HAP-1 (cell line): ENCODE data around the gene CLIP3.
"Not testable (repeated sequence)": the region's sequence is repeated elsewhere in the genome, so short reads cannot be mapped to it uniquely, and the experiment has no call there.

Source experiments
- DNase-seq, 2 experiments: peaks; one replicate each; pipeline ENCODE4 v3.0.0-alpha.2; 2016 to 2020; ENCODE audit warnings: low spot score in 2 of 2
- H3K27me3 ChIP-seq: fragments of 250-450 bp; sonication (Bioruptor Pico); 2 replicates; pipeline ENCODE4 v1.5.1; 2020; ENCODE audit warnings: low read depth, mild to moderate bottlenecking, moderate library complexity
- H3K36me3 ChIP-seq: fragments of 250-450 bp; sonication (Bioruptor Pico); replicated peaks from 2 replicates; pipeline ENCODE4 v1.5.1; 2020; ENCODE audit warnings: mild to moderate bottlenecking
- H3K4me1 ChIP-seq: fragments of 250-450 bp; sonication (Bioruptor Pico); 2 replicates; pipeline ENCODE4 v1.5.1; 2020; ENCODE audit warnings: mild to moderate bottlenecking
- H3K4me3 ChIP-seq: fragments of 250-450 bp; sonication (Bioruptor Pico); 2 replicates; pipeline ENCODE4 v1.5.1; 2020; ENCODE audit warnings: mild to moderate bottlenecking, moderate library complexity
- H3K9me3 ChIP-seq: fragments of 250-450 bp; sonication (Bioruptor Pico); 2 replicates; pipeline ENCODE4 v1.5.1; 2020; ENCODE audit warnings: mild to moderate bottlenecking, moderate library complexity
- in situ Hi-C: fragments of 300-500 bp; cut with MboI; formaldehyde crosslinking; loops from 3 replicates; pipeline ENCODE4 v1.14.3; 2020; ENCODE audit warnings: low sequenced_read_pairs, inconsistent platforms, mixed read lengths

Gene CLIP3, protein sequence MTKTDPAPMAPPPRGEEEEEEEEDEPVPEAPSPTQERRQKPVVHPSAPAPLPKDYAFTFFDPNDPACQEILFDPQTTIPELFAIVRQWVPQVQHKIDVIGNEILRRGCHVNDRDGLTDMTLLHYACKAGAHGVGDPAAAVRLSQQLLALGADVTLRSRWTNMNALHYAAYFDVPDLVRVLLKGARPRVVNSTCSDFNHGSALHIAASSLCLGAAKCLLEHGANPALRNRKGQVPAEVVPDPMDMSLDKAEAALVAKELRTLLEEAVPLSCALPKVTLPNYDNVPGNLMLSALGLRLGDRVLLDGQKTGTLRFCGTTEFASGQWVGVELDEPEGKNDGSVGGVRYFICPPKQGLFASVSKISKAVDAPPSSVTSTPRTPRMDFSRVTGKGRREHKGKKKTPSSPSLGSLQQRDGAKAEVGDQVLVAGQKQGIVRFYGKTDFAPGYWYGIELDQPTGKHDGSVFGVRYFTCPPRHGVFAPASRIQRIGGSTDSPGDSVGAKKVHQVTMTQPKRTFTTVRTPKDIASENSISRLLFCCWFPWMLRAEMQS

DNA sequence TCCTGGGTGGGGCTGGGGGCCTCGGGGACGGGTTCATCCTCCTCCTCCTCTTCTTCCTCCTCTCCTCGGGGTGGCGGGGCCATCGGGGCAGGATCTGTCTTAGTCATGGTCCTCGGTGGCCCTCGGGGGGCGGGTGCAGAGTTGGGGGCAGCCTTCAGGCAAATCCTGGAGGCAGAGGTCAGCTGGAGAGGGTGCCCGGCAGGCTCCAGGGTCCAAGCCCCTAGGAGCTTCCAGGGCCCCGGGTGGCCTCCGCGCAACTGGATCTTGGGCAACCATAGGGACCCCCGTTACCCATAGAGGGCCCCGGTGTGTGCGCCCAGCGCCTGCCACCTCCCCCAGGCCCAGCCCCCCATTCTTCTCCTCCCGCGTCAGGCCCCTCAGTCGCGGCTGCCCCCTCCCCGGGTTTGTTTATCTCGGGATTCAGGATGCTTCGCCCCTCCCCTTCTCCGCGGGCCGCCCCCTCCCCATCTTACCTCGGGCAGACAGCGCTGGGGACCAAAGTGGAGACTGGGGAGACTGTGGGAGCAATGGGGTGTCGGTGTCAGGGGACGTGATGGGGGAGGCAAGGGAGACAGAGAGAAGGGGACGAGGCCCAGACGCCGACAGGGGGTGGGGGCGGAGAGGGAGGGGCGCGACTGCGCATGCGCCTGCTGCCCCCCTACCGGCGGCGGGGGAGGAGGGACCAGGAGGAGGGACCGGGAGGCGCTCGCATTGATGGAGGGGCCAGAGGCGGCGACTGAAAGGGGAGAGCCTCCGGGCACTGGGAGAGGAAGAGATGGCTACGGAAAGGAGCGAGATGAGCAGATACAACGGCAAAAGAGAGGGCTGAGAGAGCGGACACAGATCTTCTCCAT lies at the start of gene CLIP3:
TSS of gene CLIP3 (minus strand) at position 623 of the 854 bp plus-strand sequence. CDS start at position 107, 516 bp downstream.
- in situ Hi-C loops: no loop called here

DNA sequence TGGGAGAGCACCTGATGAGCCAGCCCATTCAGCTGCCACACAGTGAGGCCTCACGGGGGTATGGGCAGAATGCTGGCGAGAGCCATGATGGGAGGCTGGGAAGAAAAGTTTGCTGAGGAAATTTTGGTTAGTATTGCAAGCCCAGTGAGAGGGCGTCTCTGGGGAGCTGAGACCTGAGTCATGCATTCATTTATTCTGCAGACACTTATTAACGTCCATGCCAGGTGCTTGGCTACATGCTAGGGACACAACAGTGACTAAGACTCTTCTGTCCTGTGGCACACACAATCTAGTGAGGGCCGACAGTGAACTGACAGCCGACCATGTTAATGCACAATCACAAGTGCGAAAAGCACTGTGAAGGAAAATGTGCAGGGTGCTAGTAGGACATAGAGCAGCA lies 49.2 kb upstream of the CLIP3 start:
- in situ Hi-C loops: no loop called here
- Histone ChIP-seq H3K4me3 (no peak overlapping the region), H3K27me3 (no peaks in the 10 kb centered on the region), H3K4me1 (no peaks in the 10 kb centered on the region), H3K9me3 (no peaks in the 10 kb centered on the region), H3K36me3 (peaks cover 67% of the 10 kb centered on the region)
- no peak for DNase-seq

More for the DNA sequence above, at the start of gene CLIP3:
- no peaks in the 10 kb centered on the region for H3K4me1 ChIP-seq
- no peaks in the 10 kb centered on the region for H3K27me3 ChIP-seq
- no peaks in the 10 kb centered on the region for H3K9me3 ChIP-seq
- H3K36me3 ChIP-seq: no peaks in the 10 kb centered on the region; the same call in 1 of the 2 replicates
- DNase-seq: no peak
- no peak within 1 kb of the TSS for H3K4me3 ChIP-seq

DNA sequence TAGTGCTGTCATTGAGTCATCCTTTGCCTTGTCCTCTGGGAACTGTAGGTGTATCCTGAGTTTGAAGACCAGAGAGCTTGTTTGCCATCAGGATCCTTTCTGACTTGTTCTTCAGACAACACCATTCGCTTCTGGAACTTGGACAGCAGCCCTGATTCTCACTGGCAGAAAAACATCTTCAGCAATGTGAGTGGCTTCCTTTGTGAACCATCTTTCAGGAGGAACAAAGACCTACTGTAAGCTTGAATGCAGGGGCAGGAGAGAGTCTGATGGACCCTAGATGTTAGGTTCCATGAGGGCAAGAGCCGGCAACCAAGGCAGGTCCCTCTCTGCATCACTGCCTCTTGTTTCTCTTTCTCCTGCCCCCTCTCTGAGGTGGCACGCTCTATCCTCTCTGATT lies 48.7 kb upstream of the CLIP3 start:
- DNase-seq: no peak
- Histone ChIP-seq H3K27me3 (no peaks in the 10 kb centered on the region), H3K9me3 (no peaks in the 10 kb centered on the region), H3K4me1 (no peaks in the 10 kb centered on the region), H3K4me3 (no peak overlapping the region), H3K36me3 (peaks cover 62% of the 10 kb centered on the region)
- in situ Hi-C loops: no loop called here

DNA sequence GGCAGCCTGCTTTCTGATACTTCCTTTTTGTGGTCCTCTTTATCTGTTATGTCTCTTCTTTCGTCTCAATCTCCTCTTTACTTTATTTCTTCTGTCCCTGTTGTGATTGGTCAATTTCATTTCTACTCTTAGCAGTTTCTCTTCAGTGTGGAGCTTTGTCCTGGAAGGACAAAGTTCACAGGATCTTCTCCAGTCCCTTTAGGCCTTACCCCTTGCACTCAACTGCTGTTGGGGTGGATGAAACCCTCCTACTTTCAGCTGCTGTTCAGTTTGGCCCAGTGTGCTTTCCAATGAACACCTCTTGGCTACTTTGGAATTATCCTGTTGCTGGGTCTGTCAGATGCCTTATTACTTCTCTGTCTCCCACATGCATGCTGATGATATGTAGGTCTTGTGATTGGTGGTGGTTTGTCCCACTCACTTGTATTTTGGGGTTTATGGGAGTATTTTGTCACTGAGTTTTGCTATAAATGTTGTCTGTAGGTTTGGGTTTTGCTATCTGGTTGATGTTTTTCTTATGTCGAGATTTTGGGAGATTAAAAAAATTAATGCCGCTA lies 46.8 kb upstream of the CLIP3 start:
- Histone ChIP-seq H3K27me3 (no peaks in the 10 kb centered on the region), H3K4me3 (no peak overlapping the region), H3K9me3 (no peaks in the 10 kb centered on the region), H3K36me3 (peaks cover 67% of the 10 kb centered on the region), H3K4me1 (no peaks in the 10 kb centered on the region)
- DNase-seq: no peak
- in situ Hi-C loops: no loop called here

DNA sequence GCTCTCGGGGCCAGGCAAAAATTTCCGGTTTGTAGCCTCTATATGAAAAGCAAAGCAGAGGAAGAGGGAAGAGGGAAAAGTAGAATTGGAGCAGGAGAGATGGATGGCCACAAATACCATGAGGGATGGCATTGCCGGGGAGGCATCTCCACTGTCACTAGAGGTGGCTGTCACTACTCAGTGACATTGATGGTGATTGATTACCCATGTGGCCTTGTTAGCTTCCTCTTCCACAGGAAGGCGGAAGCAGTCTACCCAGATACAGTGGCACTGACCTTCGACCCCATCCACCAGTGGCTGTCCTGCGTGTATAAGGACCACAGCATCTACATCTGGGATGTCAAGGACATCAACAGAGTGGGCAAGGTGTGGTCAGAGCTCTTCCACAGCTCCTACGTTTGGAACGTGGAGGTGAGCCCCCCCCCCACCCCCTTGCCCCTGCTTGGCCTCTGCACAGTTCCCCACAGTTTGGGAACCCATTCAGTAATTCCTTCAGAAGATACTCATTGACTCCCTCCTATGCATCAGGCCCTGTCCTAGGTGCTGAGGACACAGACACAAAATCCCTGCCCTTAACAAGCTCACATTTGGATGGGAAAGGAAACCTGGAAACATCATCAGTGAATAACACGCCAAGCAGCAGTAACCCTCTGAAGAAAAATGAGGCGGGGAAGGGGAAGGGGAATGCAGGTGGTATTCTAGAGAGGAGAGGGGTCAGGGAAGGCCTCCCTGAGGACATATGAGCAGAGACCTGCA lies 40.6 kb upstream of the CLIP3 start:
- DNase-seq: no peak
- no peak overlapping the region for H3K4me3 ChIP-seq
- no peaks in the 10 kb centered on the region for H3K27me3 ChIP-seq
- in situ Hi-C loops: no loop called here
- H3K9me3 ChIP-seq: no peaks in the 10 kb centered on the region
- no peaks in the 10 kb centered on the region for H3K4me1 ChIP-seq
- peaks cover 57% of the 10 kb centered on the region for H3K36me3 ChIP-seq

DNA sequence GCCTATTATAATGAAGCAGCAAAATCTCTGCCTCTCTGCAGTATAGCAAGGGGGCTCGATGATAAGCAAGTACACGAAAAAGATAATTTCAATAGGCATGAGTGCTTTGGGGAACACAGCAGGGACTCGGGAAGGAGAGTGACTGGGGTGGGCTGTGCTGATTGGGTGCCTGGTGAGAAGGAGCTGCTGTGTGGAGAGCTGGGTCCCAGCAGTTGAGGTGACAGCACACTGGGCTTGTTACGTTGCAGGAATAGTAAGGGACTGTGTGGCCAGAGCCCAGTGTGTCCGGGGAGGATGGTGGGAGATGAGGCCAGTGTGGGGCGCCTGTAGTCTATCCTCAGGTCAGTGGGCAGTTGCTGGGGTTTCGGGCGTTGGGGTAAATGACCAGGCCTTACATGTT lies 39.4 kb upstream of the CLIP3 start:
- Histone ChIP-seq H3K4me1 (no peaks in the 10 kb centered on the region), H3K4me3 (no peak overlapping the region), H3K9me3 (no peaks in the 10 kb centered on the region), H3K36me3 (peaks cover 60% of the 10 kb centered on the region), H3K27me3 (no peaks in the 10 kb centered on the region)
- DNase-seq: no peak
- in situ Hi-C loops: no loop called here

DNA sequence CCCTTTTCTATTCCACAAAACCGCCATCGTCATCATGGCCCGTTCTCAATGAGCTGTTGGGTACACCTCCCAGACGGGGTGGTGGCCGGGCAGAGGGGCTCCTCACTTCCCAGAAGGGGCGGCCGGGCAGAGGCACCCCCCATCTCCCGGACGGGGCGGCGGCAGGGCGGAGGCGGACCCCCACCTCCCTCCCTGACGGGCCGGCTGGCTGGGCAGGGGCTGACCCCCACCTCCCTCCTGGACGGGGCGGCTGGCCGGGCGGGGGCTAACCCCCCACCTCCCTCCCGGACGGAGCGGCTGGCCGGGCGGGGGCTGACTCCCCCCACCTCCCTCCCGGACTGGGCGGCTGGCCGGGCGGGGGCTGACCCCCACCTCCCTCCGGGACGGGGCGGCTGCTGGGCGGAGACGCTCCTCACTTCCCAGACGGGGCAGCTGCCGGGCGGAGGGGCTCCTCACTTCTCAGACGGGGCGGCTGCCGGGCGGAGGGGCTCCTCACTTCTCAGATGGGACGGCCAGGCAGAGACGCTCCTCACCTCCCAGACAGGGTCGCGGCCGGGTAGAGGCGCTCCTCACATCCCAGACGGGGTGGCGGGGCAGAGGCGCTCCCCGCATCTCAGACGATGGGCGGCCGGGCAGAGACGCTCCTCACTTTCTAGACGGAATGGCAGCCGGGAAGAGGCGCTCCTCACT lies 36.3 kb upstream of the CLIP3 start:
- H3K27me3 ChIP-seq, in situ Hi-C loops, H3K4me1 ChIP-seq, H3K4me3 ChIP-seq, H3K9me3 ChIP-seq, DNase-seq: not testable (repeated sequence)
- H3K36me3 ChIP-seq: peaks cover 70% of the 10 kb centered on the region

DNA sequence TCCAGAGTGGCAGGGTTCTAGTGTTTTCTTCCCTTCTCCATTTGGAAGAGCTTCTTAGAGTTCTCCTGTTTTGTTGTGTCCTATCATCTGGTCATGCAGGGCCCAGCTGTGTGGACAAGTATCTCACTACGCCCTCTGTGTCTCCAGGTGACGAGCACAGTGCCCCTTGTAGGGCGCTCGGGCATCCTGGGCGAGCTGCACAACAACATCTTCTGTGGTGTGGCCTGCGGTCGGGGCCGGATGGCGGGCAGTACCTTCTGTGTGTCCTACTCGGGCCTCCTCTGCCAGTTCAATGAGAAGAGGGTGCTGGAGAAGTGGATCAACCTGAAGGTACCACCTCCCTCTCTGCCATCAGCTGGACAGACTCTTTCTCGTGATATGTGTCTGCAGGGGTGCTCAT lies 35.0 kb upstream of the CLIP3 start:
- Histone ChIP-seq H3K4me3 (no peak overlapping the region), H3K27me3 (no peaks in the 10 kb centered on the region), H3K36me3 (peaks cover 67% of the 10 kb centered on the region), H3K4me1 (no peaks in the 10 kb centered on the region), H3K9me3 (no peaks in the 10 kb centered on the region)
- in situ Hi-C loops: no loop called here
- no peak for DNase-seq

DNA sequence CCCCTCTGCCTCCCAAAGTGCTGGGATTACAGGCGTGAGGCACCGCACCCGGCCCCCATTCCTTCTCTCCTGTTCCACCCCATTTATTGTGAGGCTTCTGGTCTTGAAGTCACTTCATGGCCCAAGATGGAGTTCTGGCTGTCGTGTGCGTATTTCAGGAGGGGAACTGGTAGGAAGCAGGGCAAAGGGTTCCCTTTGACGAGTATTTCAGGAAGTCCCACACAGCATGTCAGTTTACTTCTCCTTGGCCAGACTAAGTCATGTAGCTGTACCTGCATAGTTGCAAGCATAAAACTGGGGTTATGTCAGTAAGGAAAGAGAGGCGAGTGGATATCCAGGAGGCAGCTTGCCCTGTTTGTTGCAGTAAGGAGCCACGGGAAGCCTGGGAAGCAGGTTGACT lies 32.2 kb upstream of the CLIP3 start:
- Histone ChIP-seq H3K36me3 (peaks cover 67% of the 10 kb centered on the region), H3K9me3 (no peaks in the 10 kb centered on the region), H3K4me3 (no peak overlapping the region), H3K27me3 (no peaks in the 10 kb centered on the region), H3K4me1 (no peaks in the 10 kb centered on the region)
- in situ Hi-C loops: no loop called here
- DNase-seq: no peak

DNA sequence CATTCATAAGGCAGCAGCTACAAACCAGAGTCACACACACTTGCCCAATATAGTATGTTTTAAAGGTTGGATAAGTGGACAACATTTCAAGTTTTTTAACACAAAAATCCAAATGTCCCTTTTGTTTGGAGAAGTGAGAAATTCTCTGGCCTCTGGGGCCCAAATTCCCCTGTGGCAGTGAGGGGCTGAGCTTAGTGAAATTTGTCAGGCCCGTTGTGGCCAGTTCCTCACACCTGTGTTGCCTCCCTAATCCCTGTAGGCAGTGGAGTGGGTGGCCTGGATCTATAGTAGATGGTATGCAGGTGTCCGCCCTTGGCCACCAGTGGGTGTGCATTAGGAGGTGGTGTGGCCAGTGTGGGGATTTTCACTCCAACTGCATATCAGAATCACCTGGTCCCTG lies 28.7 kb upstream of the CLIP3 start:
- no peak overlapping the region for H3K4me3 ChIP-seq
- H3K4me1 ChIP-seq: no peaks in the 10 kb centered on the region; the same call in 1 of the 2 replicates
- H3K27me3 ChIP-seq: no peaks in the 10 kb centered on the region
- in situ Hi-C loops: no loop called here
- no peaks in the 10 kb centered on the region for H3K9me3 ChIP-seq
- peaks cover 70% of the 10 kb centered on the region for H3K36me3 ChIP-seq
- no peak for DNase-seq

DNA sequence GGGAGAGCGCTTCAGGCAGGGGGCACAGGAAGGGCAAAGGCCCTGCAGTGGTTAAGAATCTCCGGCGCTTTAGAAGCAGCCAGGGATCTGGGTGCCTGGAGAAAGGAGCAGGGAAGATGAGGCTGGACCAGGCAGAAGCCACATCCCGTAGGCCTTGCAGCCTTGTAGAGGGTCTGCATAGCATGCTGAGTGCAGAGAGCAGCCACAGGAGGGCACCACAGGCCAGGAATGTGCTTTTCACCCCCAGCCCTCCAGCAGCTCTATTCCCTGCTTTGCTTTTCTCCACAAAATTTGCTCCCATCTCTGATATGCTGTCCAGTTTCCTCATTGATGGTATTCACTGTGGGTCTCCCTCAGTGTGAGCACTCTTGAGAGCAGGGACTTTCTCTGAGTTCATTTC lies 27.8 kb upstream of the CLIP3 start:
- peak in 1 of 2 experiments; percentile 45 for DNase-seq
- H3K36me3 ChIP-seq: peaks cover 61% of the 10 kb centered on the region
- no peaks in the 10 kb centered on the region for H3K27me3 ChIP-seq
- H3K4me1 ChIP-seq: peaks cover 4% of the 10 kb centered on the region
- H3K4me3 ChIP-seq: no peak overlapping the region
- in situ Hi-C loops: no loop called here
- no peaks in the 10 kb centered on the region for H3K9me3 ChIP-seq

DNA sequence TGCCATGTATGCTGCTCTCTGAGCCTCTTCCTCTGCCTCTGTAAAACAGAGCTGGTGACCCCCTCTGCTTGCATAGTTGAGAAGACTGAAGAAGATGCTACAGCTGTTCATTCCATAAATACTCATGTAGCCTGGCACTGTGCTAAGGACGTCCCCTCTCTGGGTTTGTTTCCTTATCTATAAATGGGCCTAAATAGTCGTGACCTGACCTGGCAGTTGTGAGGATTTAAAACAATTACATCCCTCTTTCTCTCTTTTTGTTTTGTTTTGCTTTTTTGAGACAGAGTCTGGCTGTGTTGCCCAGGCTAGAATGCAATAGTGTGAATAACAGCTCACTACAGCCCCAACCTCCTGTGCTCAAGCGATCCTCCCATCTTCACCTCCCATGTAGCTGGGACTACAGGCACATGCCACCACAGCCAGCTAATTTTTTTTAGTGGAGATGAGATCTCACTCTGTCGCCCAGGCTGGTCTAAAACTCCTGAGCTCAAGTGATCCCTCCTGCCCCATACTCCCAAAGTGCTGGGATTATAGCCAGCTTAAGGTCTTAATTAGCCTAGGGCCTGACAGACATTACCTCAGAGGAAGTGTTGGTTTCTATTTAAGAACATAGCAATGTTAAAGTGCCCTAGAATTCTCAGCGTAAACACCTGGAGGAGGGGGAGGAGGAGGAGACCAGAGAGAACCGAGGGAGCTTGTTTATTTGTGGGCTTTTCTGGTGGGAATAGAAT lies 26.7 kb upstream of the CLIP3 start:
- no peak for DNase-seq
- Histone ChIP-seq H3K9me3 (no peaks in the 10 kb centered on the region), H3K27me3 (no peaks in the 10 kb centered on the region), H3K4me3 (no peak overlapping the region), H3K36me3 (peaks cover 50% of the 10 kb centered on the region), H3K4me1 (peaks cover 4% of the 10 kb centered on the region)
- in situ Hi-C loops: no loop called here
